ENCODE measurements around the gene ZNF583.

GRCh38 chr19:56423276-56423984, 19.3 kb downstream of the ZNF583 start:
- TF ChIP-seq CTCF (IDR thresholded peaks at IDR 0.05) (no peak), POLR2A (IDR thresholded peaks at IDR 0.05) (no peak)
